Stimulated activated CD4-positive, alpha-beta T cell treated with anti-CD3 and anti-CD28 coated beads, Interleukin-2, amount 100 ng/mL, for 24 hours (primary cell): ENCODE results near the gene HBM.
"Not testable (repeated sequence)": the region's sequence is repeated elsewhere in the genome, so short reads cannot be mapped to it uniquely, and the experiment has no call there.

Experiments used
- DNase-seq, 2 donors: peaks; one replicate each; pipeline ENCODE4 v3.0.0-alpha.2; 2020

HBM gene

GRCh38 chr16:165539-166374 lies at the start of gene HBM:
TSS of gene HBM (plus strand) at chr16:165978. CDS start at chr16:165998, 20 bp downstream.
- DNase-seq = peak in 1 of 2 donors; percentile 31

- no peak for DNase-seq
Observed at GRCh38 chr16:116015-116414, 49.8 kb upstream of the HBM start.

- DNase-seq = peak; percentile 70 to 78
Observed at GRCh38 chr16:117379-118365, 48.1 kb upstream of the HBM start.

- DNase-seq = no peak
Observed at GRCh38 chr16:118857-119256, 46.9 kb upstream of the HBM start.

- DNase-seq = no peak
Observed at GRCh38 chr16:119295-119694, 46.5 kb upstream of the HBM start.

GRCh38 chr16:119835-120491 lies 45.8 kb upstream of the HBM start:
- DNase-seq = no peak

- DNase-seq = no peak
Observed at GRCh38 chr16:120756-121155, 45.0 kb upstream of the HBM start.

GRCh38 chr16:122361-122760 lies 43.4 kb upstream of the HBM start:
- DNase-seq = no peak

GRCh38 chr16:123558-124350 lies 42.0 kb upstream of the HBM start:
- DNase-seq = not testable (repeated sequence)

- no peak for DNase-seq
Observed at GRCh38 chr16:125011-125410, 40.8 kb upstream of the HBM start.

- DNase-seq = no peak
Observed at GRCh38 chr16:129075-129474, 36.7 kb upstream of the HBM start.

- no peak for DNase-seq
Observed at GRCh38 chr16:130533-131173, 35.1 kb upstream of the HBM start.

- DNase-seq = no peak
Observed at GRCh38 chr16:132120-132519, 33.7 kb upstream of the HBM start.

- DNase-seq = no peak
Observed at GRCh38 chr16:133716-134115, 32.1 kb upstream of the HBM start.

- peak; percentile 37 to 40 for DNase-seq
Observed at GRCh38 chr16:138049-138417, 27.7 kb upstream of the HBM start.

- no peak for DNase-seq
Observed at GRCh38 chr16:140175-140857, 25.5 kb upstream of the HBM start.

GRCh38 chr16:142405-142967 lies 23.3 kb upstream of the HBM start:
- DNase-seq = no peak

- no peak for DNase-seq
Observed at GRCh38 chr16:143047-143446, 22.7 kb upstream of the HBM start.

- no peak for DNase-seq
Observed at GRCh38 chr16:143456-143855, 22.3 kb upstream of the HBM start.

- no peak for DNase-seq
Observed at GRCh38 chr16:144797-145252, 21.0 kb upstream of the HBM start.

GRCh38 chr16:146646-147045 lies 19.1 kb upstream of the HBM start:
- DNase-seq = no peak
